GM23248 (cell line): ENCODE results near the gene POU3F3. TPM values are rescaled to one million over a fixed set of nuclear protein-coding genes. Genes with fewer than 3 reads are reported as not detected.

ENCODE experiments used
- DNase-seq: peaks from one replicate; pipeline ENCODE4 v3.0.0-alpha.2; 2015
- H2AFZ ChIP-seq: fragments of 200-600 bp; sonication (generic); 2 replicates; pipeline ENCODE4 v1.6.1; 2016; ENCODE audit warnings: antibody characterized with exemption
- H3F3A ChIP-seq: fragments of 200-600 bp; sonication (generic); 2 replicates; pipeline ENCODE4 v1.6.1; 2016; ENCODE audit warnings: mild to moderate bottlenecking, antibody characterized with exemption, mixed run types; ENCODE audit not compliant: insufficient read depth
- H3K27ac ChIP-seq: fragments of 200-600 bp; sonication (generic); 2 replicates; pipeline ENCODE4 v1.5.1; 2016; ENCODE audit warnings: mild to moderate bottlenecking
- H3K27me3 ChIP-seq: fragments of 200-600 bp; sonication (generic); replicated peaks from 2 replicates; pipeline ENCODE4 v1.6.1; 2016; ENCODE audit warnings: mild to moderate bottlenecking; ENCODE audit not compliant: insufficient read depth
- H3K36me3 ChIP-seq: fragments of 200-600 bp; sonication (generic); 2 replicates; pipeline ENCODE4 v1.6.1; 2016; ENCODE audit warnings: low read depth, mild to moderate bottlenecking
- H3K4me1 ChIP-seq: fragments of 200-600 bp; sonication (generic); 2 replicates; pipeline ENCODE4 v1.6.1; 2016; ENCODE audit warnings: mild to moderate bottlenecking; ENCODE audit not compliant: insufficient read depth
- H3K4me2 ChIP-seq: fragments of 200-600 bp; sonication (generic); one replicate; pipeline ENCODE4 v1.6.1; 2016; ENCODE audit warnings: mild to moderate bottlenecking; ENCODE audit not compliant: unreplicated experiment
- H3K4me3 ChIP-seq: fragments of 200-600 bp; sonication (generic); 2 replicates; pipeline ENCODE4 v1.5.1; 2016; ENCODE audit warnings: mild to moderate bottlenecking
- H3K79me2 ChIP-seq: fragments of 200-600 bp; sonication (generic); 2 replicates; pipeline ENCODE4 v1.6.1; 2016; ENCODE audit warnings: mild to moderate bottlenecking; ENCODE audit not compliant: insufficient read depth
- H3K9ac ChIP-seq: fragments of 200-600 bp; sonication (generic); 2 replicates; pipeline ENCODE4 v1.6.1; 2016; ENCODE audit warnings: mild to moderate bottlenecking
- H3K9me2 ChIP-seq: fragments of 200-600 bp; sonication (generic); 2 replicates; pipeline ENCODE4 v1.6.1; 2016; ENCODE audit warnings: mixed run types, mild to moderate bottlenecking, moderate library complexity; ENCODE audit not compliant: insufficient read depth
- H3K9me3 ChIP-seq: fragments of 200-600 bp; sonication (generic); one replicate; pipeline ENCODE4 v1.6.1; 2017; ENCODE audit warnings: low read depth
- H4K20me1 ChIP-seq: fragments of 200-600 bp; sonication (generic); 2 replicates; pipeline ENCODE4 v1.6.0; 2016; ENCODE audit not compliant: insufficient read depth
- EZH2 ChIP-seq: fragments of 200-600 bp; sonication (generic); IDR thresholded peaks from 2 replicates; pipeline ENCODE4 v1.6.1; 2018; ENCODE audit warnings: antibody characterized with exemption, mild to moderate bottlenecking; ENCODE audit not compliant: insufficient read depth, poor library complexity, severe bottlenecking
- EZH2phosphoT487 ChIP-seq: fragments of 200-600 bp; sonication (generic); IDR thresholded peaks from 2 replicates; pipeline ENCODE4 v1.6.1; 2018; ENCODE audit warnings: antibody characterized with exemption, moderate library complexity, mild to moderate bottlenecking, low read depth; ENCODE audit not compliant: insufficient read depth
- WGBS, 2 experiments: methylation state at CpG; one replicate each; pipeline ENCODE4 v1.1.6; 2015 to 2017; ENCODE audit warnings: low lambda C conversion rate in 2 of 2, low coverage in 1 of 2; ENCODE audit errors: missing lambda C conversion rate in 2 of 2; 5-methylcytosine and 5-hydroxymethylcytosine counted together
- in situ Hi-C: fragments of 300-500 bp; cut with MboI; formaldehyde crosslinking; loops from 2 replicates; pipeline ENCODE4 v1.15.0; 2020
- polyA plus RNA-seq: library from polyadenylated mRNA; unstranded; fragments of >200 nt; fragmentation: Nextera tagmentation; extraction: Ambion mirVana; gene quantifications from 2 replicates; pipeline ENCODE4 v1.2.1, GENCODE V29; 2016
- total RNA-seq: library from RNA; depleted of rRNA; stranded (reverse); fragments of >200 nt; shearing (Covaris generic); gene quantifications from 2 replicates; pipeline ENCODE4 v1.2.3, GENCODE V29; 2014

Gene POU3F3
- total and polyA plus RNA-seq, 2 experiments from 2014 or later = not detected

DNA sequence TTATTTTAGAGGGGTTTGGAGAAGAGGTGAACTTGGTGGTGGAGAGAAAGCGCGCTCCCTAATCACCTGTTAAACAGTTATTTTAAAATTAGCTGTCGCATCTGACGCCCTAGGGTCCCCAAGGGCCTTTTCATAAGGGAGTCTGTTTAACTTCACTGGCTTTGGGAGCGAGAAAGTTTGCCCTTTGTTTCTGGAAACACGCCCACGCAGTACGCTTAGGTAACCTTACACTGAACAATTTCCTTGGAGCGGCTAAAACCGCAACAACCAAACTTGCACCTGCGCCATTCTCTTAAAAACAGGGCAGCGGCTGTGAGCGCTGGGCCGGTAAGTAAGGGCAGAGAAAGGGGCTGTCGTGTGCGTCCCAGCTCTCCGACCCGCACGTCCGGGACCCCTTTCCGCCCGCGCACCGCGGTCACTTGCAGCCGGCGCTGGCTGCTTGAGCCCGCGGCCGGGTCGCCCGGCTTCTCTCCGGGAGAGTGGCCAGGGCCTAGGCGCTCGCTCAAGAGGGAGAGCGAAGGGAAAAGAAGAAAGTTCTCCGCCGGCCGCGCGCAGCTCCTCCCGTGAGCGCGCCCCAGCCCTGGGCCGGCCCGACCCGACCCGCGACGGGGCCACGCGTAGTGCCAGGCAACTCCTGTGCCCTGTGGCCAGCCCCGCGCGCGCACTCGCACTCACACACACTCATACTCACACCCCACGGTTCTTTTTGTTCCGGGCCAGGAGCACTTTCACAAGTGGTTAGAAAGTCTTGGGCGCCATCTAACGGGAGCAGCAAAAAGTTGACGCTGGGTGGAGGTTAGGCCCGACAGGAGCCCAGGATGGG, 19.2 kb downstream of the POU3F3 start:
- peak overlapping the region; percentile 68 for H2AFZ ChIP-seq
- no peak for TF ChIP-seq EZH2
- TF ChIP-seq EZH2phosphoT487 = 0 out of 2 replicates have a peak, but pooled peaks have one; percentile 21
- no peak overlapping the region for H3K27ac ChIP-seq
- peak overlapping the region; percentile 79 for H3K4me3 ChIP-seq
- WGBS, 2 experiments = 1 to 2% methylated on average over 42 to 63 of the region's 63 CpGs
- peak overlapping the region; percentile 83 for H3K4me2 ChIP-seq
- H3K9me3 ChIP-seq = no peaks in the 10 kb centered on the region
- H4K20me1 ChIP-seq = no peaks in the 10 kb centered on the region
- in situ Hi-C loops = loop anchor here (25.0 kb wide), 1 partner anchor 1711 kb away; no protein-coding TSS in a partner anchor
- H3F3A ChIP-seq = no peaks in the 10 kb centered on the region
- no peak overlapping the region for H3K9ac ChIP-seq
- no peaks in the 10 kb centered on the region for H3K9me2 ChIP-seq
- no peaks in the 10 kb centered on the region for H3K4me1 ChIP-seq
- DNase-seq = peak; percentile 84
- no peaks in the 10 kb centered on the region for H3K36me3 ChIP-seq
- H3K27me3 ChIP-seq = peaks cover 41% of the 10 kb centered on the region
- H3K79me2 ChIP-seq = no peaks in the 10 kb centered on the region

DNA sequence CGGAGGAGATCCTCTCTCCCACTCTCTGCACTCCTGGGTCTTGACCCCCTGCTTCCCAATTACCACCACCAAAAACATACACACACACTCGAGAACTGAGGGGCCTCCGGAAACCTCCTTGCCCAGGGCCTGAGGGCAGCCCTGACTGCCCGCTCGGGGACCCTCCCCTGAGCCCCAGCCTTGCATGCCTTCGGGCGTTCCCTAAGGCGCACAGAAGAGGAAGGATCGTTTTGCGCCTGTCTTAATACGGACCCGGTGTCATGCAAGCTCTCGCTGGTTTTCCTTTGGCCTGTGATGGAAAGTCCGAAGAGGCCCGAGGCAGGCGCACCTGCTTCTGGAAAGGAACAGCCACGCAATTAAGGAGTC, 19.8 kb downstream of the POU3F3 start:
- Histone ChIP-seq H3K36me3 (no peaks in the 10 kb centered on the region), H3K9me3 (no peaks in the 10 kb centered on the region), H3K9me2 (no peaks in the 10 kb centered on the region), H2AFZ (peak overlapping the region; percentile 68; the same call in 1 of the 2 replicates), H3K27me3 (peaks cover 41% of the 10 kb centered on the region), H3K4me1 (no peaks in the 10 kb centered on the region), H3K27ac (no peak overlapping the region), H3F3A (no peaks in the 10 kb centered on the region), H3K4me3 (no peak overlapping the region; the same call in 1 of the 2 replicates), H3K4me2 (no peak overlapping the region), H3K79me2 (no peaks in the 10 kb centered on the region), H3K9ac (no peak overlapping the region), H4K20me1 (no peaks in the 10 kb centered on the region)
- in situ Hi-C loops = loop anchor here (25.0 kb wide), 1 partner anchor 1711 kb away; no protein-coding TSS in a partner anchor
- WGBS, 2 experiments = 20 to 21% methylated on average over 17 of the region's 17 CpGs
- TF ChIP-seq EZH2phosphoT487 (no peak), EZH2 (no peak)
- no peak for DNase-seq

DNA sequence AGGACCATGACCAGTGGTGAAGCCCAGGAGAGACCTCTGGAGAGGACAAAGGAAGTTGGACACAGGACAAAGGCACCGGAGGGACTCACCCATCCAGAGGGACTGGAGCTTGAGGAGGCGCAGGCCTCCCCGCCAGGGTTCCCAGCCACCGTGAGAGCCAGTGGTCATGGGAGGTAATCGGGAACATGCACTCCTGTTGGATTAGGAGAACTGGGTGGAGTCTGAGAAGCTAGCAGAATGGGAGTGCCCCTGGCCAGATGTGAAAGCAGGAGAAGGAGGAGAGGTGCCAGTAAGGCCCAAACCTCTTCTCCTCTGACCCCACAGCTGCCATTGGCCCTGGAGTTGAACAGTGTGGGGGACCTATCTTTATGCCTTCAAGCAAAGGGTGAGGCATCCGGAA, 20.3 kb downstream of the POU3F3 start:
- peaks cover 41% of the 10 kb centered on the region for H3K27me3 ChIP-seq
- TF ChIP-seq EZH2 (no peak), EZH2phosphoT487 (no peak)
- in situ Hi-C loops = loop anchor here (25.0 kb wide), 1 partner anchor 1712 kb away; no protein-coding TSS in a partner anchor

DNA sequence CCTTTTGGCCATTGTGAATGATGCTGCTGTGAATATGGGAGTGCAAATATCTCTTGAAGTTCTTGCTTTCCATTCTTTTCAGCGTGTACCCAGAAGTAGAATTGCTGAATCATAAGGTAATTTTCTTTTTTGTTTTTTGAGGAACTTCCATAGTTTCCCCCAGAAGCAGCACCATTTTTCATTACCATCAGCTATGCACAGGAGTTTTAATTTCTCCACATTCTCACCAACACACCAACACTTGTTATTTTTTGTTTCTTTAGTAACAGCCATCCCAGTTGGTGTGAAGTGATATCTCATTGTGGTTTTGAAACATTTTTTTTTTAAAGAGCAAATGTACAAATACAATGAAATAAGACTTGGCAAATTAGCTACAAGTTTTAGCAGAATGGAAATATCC, 21.3 kb downstream of the POU3F3 start:
- in situ Hi-C loops = no loop called here
- no peaks in the 10 kb centered on the region for H3K79me2 ChIP-seq
- H3K4me1 ChIP-seq = no peaks in the 10 kb centered on the region
- no peak overlapping the region for H2AFZ ChIP-seq
- no peak overlapping the region for H3K27ac ChIP-seq
- H3K4me2 ChIP-seq = no peak overlapping the region
- H3K9ac ChIP-seq = no peak overlapping the region
- H3F3A ChIP-seq = no peaks in the 10 kb centered on the region
- no peak for DNase-seq
- no peaks in the 10 kb centered on the region for H4K20me1 ChIP-seq
- TF ChIP-seq EZH2phosphoT487 (no peak), EZH2 (no peak)
- no peaks in the 10 kb centered on the region for H3K9me2 ChIP-seq
- H3K36me3 ChIP-seq = no peaks in the 10 kb centered on the region
- H3K4me3 ChIP-seq = no peak overlapping the region
- 36 to 44% methylated on average over 1 of the region's 1 CpG for WGBS, 2 experiments
- no peaks in the 10 kb centered on the region for H3K9me3 ChIP-seq
- peaks cover 36% of the 10 kb centered on the region for H3K27me3 ChIP-seq

More for the DNA sequence above, 20.3 kb downstream of the POU3F3 start:
- Histone ChIP-seq H3K36me3 (no peaks in the 10 kb centered on the region), H3K9me3 (no peaks in the 10 kb centered on the region), H2AFZ (no peak overlapping the region), H3K4me2 (no peak overlapping the region), H3K9ac (no peak overlapping the region), H3K27ac (no peak overlapping the region), H3K9me2 (no peaks in the 10 kb centered on the region), H3K4me1 (no peaks in the 10 kb centered on the region), H3K4me3 (no peak overlapping the region), H3F3A (no peaks in the 10 kb centered on the region), H3K79me2 (no peaks in the 10 kb centered on the region), H4K20me1 (no peaks in the 10 kb centered on the region)
- DNase-seq = no peak
- 49 to 51% methylated on average over 6 of the region's 6 CpGs for WGBS, 2 experiments
